IPS-11a (cell line): ENCODE results near the gene TTC1.
"Not testable (repeated sequence)": the region's sequence is repeated elsewhere in the genome, so short reads cannot be mapped to it uniquely, and the experiment has no call there.

ENCODE experiments used
- H3K4me3 ChIP-seq: one replicate; pipeline ENCODE4 v1.5.1; 2013; ENCODE audit warnings: low read depth, low read length, control low read depth

TTC1 gene

GRCh38 chr5:160039810-160040470 is 31.0 kb downstream of the TTC1 start:
- no peak overlapping the region for H3K4me3 ChIP-seq

DNA sequence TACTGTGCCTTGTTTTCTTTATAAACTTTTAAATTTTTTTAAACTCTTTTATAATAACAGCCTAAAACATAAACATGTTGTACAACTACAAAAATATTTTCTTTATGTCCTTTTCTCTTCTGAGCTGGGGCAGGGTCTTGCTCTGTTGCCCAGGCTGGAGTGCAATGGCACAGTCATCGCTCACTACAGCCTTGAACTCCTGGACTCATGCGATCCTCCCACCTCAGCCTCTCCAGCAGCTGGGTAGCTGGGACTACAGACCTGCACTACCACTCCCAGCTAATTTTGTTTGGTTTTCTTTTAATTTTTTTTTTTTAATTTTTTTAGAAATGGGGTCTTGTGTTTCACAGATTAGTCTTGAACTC is 31.5 kb downstream of the TTC1 start:
- H3K4me3 ChIP-seq: no peak overlapping the region

GRCh38 chr5:160042671-160043070 is 33.7 kb downstream of the TTC1 start:
- no peak overlapping the region for H3K4me3 ChIP-seq

GRCh38 chr5:160044391-160044804 is 35.5 kb downstream of the TTC1 start:
- H3K4me3 ChIP-seq: no peak overlapping the region

DNA sequence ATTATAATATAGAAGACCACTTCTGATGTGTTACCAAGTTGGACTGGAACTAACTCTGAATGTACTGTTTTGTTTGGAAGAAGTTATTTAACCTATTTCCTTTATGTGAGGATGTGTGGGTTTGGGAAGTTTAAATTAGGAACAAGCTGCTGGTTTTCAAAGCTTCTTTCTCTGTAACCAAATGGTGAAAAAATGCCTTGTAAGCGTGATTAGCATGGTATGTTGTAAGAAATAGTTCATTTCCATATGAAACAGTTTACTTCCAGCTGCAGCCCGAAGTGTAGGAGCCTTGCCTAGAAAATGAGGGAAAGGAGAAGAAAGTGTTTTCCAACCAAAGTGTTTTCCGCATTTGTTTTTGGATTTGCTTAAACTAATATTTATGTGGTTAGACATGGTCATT is 36.0 kb downstream of the TTC1 start:
- no peak overlapping the region for H3K4me3 ChIP-seq

DNA sequence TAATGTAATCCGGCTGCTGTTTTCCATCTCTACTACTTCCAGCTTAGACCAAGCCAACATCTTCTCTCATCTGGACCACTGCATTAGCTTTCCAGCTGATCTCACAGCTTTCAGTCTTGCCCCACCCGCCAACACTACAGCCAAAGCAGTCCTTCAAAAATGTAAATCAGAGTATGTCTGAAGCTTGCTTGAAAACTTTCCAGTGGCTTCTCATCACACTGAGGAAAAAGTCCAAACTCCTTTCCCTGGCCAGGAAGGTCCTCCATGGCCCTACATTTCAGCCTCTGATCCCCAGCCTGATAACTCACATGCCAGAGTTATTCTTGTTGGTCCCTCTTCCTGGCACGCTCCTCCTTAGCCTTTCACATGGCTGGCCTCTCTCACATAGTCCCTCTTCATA is 38.5 kb downstream of the TTC1 start:
- no peak overlapping the region for H3K4me3 ChIP-seq

DNA sequence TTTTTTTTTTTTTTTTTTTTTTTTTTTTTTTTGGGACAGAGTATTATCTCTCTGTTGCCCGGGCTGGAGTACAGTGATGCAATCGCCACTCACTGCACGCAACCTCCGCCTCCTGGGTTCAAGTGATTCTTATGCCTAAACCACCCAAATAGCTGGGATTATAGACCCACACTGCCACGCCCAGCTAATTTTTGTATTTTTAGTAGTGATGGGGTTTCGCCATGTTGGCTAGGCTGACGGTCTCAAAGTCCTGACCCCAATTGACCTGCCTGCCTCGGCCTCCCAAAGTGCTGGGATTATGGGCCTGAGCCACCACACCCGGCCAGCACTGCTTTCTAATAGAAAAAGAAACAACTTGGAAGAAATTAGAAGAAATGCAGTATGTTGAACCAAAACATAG is 39.2 kb downstream of the TTC1 start:
- H3K4me3 ChIP-seq: no peak overlapping the region

GRCh38 chr5:160049099-160049498 is 40.2 kb downstream of the TTC1 start:
- no peak overlapping the region for H3K4me3 ChIP-seq

- H3K4me3 ChIP-seq: no peak overlapping the region
Observed at GRCh38 chr5:160054047-160054446, 45.1 kb downstream of the TTC1 start.

DNA sequence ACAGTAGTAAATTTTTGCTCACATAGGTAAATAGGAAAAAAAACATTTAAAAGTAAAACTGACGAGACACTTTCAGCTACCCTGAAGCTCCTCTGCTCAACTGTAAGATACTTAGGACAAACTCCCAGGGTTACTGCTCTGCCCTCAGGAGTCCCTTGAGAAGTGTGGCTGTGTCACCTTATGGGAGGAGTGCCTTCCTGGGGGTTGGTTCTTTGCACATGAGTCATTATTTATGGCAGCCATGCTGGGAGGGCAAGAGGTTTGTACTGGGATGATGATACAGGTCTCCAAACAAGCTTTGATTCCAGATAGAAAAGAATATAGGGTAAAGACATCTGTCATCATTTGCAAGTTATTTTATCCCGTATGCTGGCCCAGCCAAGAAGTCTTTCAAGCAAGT is 45.9 kb downstream of the TTC1 start:
- H3K4me3 ChIP-seq: no peak overlapping the region

GRCh38 chr5:160057256-160057655 is 48.3 kb downstream of the TTC1 start:
- H3K4me3 ChIP-seq: no peak overlapping the region

DNA sequence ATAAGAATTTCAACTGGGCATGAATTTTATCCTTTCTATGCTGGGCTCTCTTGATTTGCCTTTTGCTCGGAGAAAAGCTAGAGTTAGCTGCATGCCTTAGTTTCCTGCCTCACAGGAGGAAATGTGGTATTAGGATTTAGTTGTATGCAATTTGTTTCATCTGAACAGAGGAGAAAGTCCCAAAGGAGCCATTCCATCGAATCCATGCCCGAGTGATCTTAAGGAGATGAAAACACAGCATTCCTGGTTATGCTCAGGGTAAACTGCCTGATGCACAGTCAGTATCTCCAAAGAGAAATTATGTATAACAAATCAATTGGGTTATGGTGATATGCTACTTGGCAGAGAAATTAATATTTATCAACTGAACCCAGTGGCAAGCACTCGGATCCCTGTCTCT is 51.1 kb downstream of the TTC1 start:
- H3K4me3 ChIP-seq: no peak overlapping the region

- no peak overlapping the region for H3K4me3 ChIP-seq
Observed at GRCh38 chr5:160061770-160062169, 52.8 kb downstream of the TTC1 start.

DNA sequence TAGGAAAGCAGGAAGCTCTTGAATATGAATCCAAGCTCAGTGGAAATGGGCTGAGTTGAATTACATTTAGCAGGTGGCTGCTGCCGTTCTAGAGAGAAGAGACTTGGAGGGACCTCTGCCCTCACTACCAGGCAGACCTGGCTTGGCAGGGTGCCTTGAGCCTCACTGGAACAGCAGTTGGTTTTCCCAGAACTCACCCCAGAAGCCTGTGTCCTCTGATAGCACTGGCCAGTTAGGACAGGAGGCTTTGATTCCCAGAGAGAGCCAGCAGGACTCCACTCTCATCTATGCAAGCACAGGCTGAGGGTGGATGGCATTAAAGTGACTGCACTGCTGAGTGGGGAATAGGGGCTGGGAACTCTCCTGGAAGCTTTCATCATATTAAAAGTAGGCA is 55.5 kb downstream of the TTC1 start:
- no peak overlapping the region for H3K4me3 ChIP-seq

GRCh38 chr5:160064995-160065614 is 56.2 kb downstream of the TTC1 start:
- H3K4me3 ChIP-seq: no peak overlapping the region

GRCh38 chr5:160069120-160069519 is 60.2 kb downstream of the TTC1 start:
- H3K4me3 ChIP-seq: not testable (repeated sequence)

DNA sequence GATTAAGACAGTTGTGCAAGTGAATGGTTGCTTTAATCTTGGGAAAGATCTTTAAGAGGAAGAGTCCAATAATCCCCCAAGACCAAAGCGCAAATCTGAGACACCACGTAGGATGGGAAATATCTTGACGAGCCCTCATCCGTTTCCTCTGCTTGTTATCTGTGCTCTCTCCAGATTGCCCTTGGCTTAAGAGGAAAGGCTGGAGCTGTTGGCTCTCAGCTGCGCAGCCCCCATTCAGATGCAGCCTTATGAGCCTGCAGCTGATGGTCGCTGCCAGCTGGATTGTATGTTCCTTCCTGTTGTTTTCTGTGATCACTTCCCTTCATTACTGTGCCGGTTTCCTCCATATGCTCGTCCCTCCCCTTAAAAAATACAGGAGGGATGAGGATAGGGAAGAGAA is 62.6 kb downstream of the TTC1 start:
- no peak overlapping the region for H3K4me3 ChIP-seq

- no peak overlapping the region for H3K4me3 ChIP-seq
Observed at GRCh38 chr5:160071916-160072315, 63.0 kb downstream of the TTC1 start.

DNA sequence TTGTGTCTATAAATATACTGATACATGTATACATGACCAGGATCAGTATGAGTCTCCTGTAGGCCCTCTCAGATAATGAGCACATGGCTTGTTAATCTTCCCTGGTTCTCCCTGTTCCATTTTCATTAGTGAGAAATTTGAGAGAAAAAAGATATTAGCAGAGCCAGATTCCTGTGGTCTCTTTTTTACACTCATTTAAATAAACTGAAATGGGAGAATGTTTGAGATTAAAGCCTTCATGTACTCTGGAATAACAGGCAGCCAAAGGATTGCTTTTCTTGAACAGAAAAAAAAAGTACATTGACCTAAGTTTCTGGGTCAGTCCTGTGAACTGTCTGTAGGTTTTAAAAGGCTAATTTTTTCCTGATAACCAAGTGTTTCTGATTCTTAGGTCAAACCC is 66.1 kb downstream of the TTC1 start:
- no peak overlapping the region for H3K4me3 ChIP-seq

DNA sequence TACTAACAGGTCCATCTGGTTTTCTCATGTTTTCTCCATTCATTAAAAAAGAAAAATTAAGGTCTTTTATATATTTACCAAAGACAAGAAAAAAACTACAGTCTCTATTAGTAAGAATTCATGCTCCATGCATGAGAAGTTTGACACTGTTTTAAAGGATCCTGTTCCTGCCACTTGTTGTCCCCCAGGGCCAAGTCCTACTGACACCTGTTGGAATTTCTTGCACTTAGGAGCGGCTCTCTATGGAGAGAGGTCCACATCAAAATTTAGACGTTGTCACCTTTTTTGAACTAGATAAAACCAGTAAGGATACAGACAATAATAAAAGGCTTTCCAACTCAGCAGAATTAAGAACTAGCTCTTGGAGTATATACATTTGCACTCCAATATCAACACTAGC is 68.1 kb downstream of the TTC1 start:
- no peak overlapping the region for H3K4me3 ChIP-seq

DNA sequence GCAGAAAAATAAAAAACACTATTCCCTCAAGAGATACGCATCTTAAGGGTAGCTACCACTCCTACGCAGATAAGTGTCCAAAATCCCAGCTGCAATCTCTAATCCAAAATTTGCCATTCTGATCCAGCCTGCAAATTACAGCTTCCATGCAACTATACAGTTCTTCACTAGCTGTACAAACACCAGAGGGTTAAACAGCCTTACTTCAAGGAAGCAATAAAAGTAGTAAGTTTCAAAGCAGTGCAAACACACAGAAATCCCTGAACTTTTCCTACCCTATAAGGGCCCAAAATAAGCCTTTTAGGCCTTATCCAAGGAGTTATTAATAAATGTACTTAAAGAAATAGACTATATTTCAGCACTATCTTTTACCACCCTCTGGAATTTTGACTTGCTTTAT is 70.8 kb downstream of the TTC1 start:
- no peak overlapping the region for H3K4me3 ChIP-seq

DNA sequence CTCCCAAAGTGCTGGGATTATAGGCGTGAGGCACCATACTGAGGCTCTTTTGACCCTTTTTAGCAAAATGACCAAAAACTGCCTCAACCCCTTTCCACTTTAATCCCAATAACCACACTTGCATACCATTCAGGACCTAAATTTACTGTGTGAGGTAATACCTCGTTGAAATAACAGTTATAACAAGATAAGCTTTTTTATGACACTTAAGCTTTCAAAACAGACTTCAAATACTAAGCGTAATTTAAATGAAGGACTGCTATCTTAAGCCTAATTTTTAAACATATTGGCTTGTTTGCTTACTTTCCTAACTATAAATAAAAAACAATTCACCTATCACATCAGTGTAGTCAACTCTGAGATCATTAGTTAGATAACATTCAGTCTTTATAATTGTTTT is 72.6 kb downstream of the TTC1 start:
- no peak overlapping the region for H3K4me3 ChIP-seq
